Bronchial epithelial cell (primary cell): ENCODE results near the gene TRIM6. TPM values are rescaled to one million over a fixed set of nuclear protein-coding genes. Genes with fewer than 3 reads are reported as not detected.
"Not testable (repeated sequence)": the region's sequence is repeated elsewhere in the genome, so short reads cannot be mapped to it uniquely, and the experiment has no call there.

Experiments used
- DNase-seq: peaks from one replicate; pipeline ENCODE4 v3.0.0-alpha.2; 2010; ENCODE audit warnings: low read depth
- FAIRE-seq: peaks from 2 replicates; lab custom pipeline; 2011; peaks lifted over from hg19 to GRCh38; lab: Jason Lieb, UNC
- H3K27me3 ChIP-seq: 2 replicates; pipeline ENCODE4 v1.5.1; 2011; ENCODE audit warnings: low read length; ENCODE audit not compliant: control insufficient read depth, insufficient read depth
- H3K36me3 ChIP-seq: 2 replicates; pipeline ENCODE4 v1.5.1; 2011; ENCODE audit warnings: low read length; ENCODE audit not compliant: control insufficient read depth, insufficient read depth
- H3K4me3 ChIP-seq: 2 replicates; pipeline ENCODE4 v1.5.1; 2011; ENCODE audit warnings: mild to moderate bottlenecking, low read depth, low read length, control low read depth
- CTCF ChIP-seq: IDR thresholded peaks from 2 replicates; pipeline ENCODE4 v1.5.1; 2011; ENCODE audit warnings: mild to moderate bottlenecking, moderate library complexity, low read length, control low read depth, inconsistent platforms; ENCODE audit not compliant: insufficient read depth, severe bottlenecking
- total RNA-seq: library from RNA; depleted of rRNA; stranded (reverse); fragments of >200 nt; gene quantifications from 2 replicates; pipeline ENCODE4 v1.2.1, GENCODE V29; 2014

Gene TRIM6
- total RNA-seq, 1 donor from 2014 or later = 1.8 TPM

DNA sequence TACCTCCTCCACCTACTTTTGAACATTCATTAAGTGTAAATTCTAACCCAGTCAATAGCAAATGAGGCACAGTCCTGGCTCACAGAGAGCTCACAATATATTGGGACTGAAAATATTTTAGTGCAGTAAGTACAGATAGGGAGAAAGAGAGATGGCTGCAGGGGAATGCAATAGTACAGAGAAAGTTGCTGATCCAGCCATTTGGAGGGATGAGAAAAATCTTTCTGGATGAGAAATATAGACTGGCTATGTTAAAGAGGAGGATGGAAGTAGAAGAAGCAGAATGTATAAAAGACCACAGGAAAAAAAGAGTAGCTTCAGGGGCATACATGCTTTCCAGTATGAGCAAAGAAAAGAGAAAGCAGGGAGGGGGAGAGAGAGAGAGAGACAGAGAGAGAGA is 19.3 kb upstream of the TRIM6 start:
- no peak for FAIRE-seq
- TF ChIP-seq CTCF = no peak
- Histone ChIP-seq H3K36me3 (no peaks in the 10 kb centered on the region), H3K27me3 (no peaks in the 10 kb centered on the region), H3K4me3 (no peak overlapping the region)
- no peak for DNase-seq

DNA sequence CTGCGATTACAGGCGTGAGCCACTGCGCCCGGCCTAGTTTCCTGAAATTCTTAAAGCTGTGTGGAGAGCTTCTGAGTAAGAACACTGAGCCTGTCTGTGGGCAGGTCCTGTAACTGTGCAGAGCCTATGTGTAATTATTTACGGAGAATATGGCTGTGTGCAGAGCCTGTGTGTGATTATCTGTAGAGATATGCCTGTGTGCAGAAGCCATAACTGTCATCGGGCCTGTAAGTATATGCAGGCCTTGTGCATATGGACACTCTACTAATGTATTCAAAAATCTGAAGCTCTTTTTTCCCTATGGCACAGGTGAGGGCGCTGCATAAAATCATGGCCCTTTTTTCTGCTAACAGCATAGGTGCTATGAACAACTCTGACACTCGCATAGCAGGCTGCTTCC is 15.9 kb upstream of the TRIM6 start, which contains the start of gene OR52B6:
Gene OR52B6 (plus strand): TSS at position 301 of the 400 bp plus-strand sequence. CDS start 0 bp downstream, at position 301.
- FAIRE-seq = no peak
- no peak for TF ChIP-seq CTCF
- no peaks in the 10 kb centered on the region for H3K36me3 ChIP-seq

DNA sequence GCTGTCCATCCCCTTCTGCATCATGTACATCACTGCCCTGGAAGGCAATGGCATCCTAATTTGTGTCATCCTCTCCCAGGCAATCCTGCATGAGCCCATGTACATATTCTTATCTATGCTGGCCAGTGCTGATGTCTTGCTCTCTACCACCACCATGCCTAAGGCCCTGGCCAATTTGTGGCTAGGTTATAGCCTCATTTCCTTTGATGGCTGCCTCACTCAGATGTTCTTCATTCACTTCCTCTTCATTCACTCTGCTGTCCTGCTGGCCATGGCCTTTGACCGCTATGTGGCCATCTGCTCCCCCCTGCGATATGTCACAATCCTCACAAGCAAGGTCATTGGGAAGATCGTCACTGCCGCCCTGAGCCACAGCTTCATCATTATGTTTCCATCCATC is 15.4 kb upstream of the TRIM6 start:
- DNase-seq (no peak), FAIRE-seq (no peak)
- Histone ChIP-seq H3K36me3 (no peaks in the 10 kb centered on the region), H3K27me3 (no peaks in the 10 kb centered on the region), H3K4me3 (no peak overlapping the region)
- no peak for TF ChIP-seq CTCF

More for the DNA sequence above, 15.9 kb upstream of the TRIM6 start, which contains the start of gene OR52B6:
- DNase-seq = no peak
- Histone ChIP-seq H3K4me3 (no peak within 1 kb of the TSS), H3K27me3 (no peaks in the 10 kb centered on the region)

GRCh38 chr11:5584458-5584857 is 12.0 kb upstream of the TRIM6 start:
- not testable (repeated sequence) for H3K4me3 ChIP-seq, H3K36me3 ChIP-seq, H3K27me3 ChIP-seq, DNase-seq, FAIRE-seq

- DNase-seq, FAIRE-seq, H3K36me3 ChIP-seq, H3K4me3 ChIP-seq, H3K27me3 ChIP-seq: not testable (repeated sequence)
Measured at GRCh38 chr11:5589906-5590305, 6.5 kb upstream of the TRIM6 start.

- DNase-seq = no peak
- Histone ChIP-seq H3K4me3 (no peak overlapping the region), H3K27me3 (no peaks in the 10 kb centered on the region), H3K36me3 (no peaks in the 10 kb centered on the region)
- no peak for FAIRE-seq
- no peak for TF ChIP-seq CTCF
Measured at GRCh38 chr11:5591613-5592012, 4.8 kb upstream of the TRIM6 start.

DNA sequence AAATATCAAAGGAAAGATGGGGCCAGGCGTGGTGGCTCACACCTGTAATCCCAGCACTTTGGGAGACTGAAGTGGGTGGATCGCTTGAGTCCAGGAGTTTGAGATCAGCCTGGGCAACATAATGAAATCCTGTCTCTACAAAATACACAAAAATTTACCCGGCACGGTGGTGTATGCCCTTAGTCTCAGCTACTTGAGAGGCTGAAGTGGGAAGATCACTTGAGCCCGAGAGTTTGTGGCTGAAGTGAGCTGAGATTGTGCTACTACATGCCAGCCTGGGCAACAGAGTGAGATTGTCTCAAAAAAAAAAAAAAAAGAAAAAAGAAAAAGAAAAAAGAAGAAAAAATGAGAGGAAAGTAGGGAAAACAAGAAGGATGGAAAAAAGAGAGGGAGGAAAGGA is 3.8 kb upstream of the TRIM6 start:
- DNase-seq = no peak
- TF ChIP-seq CTCF = no peak

More for the DNA sequence above, 3.8 kb upstream of the TRIM6 start:
- no peak for FAIRE-seq
- Histone ChIP-seq H3K36me3 (no peaks in the 10 kb centered on the region), H3K27me3 (no peaks in the 10 kb centered on the region), H3K4me3 (no peak overlapping the region)
